Left lobe of liver (tissue), 2 donors: ENCODE data around the gene UCP3. TPM values are rescaled to one million over a fixed set of nuclear protein-coding genes. Genes with fewer than 3 reads are reported as not detected.
A peak's percentile ranks its signal among the peaks of the same experiment; 100 is the strongest.

Source experiments
- ATAC-seq: fragments of 200-7000 bp; cut with Tn5 transposase; one replicate; pipeline ENCODE4 v1.9.1; 2020; ENCODE audit warnings: mild to moderate bottlenecking, moderate library complexity
- DNase-seq: peaks from one replicate; pipeline ENCODE4 v3.0.0-alpha.2; 2020; ENCODE audit warnings: low spot score
- total RNA-seq: library from RNA; stranded (reverse); gene quantifications from one replicate; pipeline ENCODE4 v1.2.1, GENCODE V29; 2021
- donor health status: DM: no; HTN: no; CAD: no; lungs with moderate emphysema.
- donor health status: DM: no; HTN: yes; CAD: no.

Gene UCP3
- 0.58 TPM for total RNA-seq

GRCh38 chr11:74008373-74009229 is at the start of gene UCP3:
UCP3 (minus strand) TSS chr11:74009085; CDS start chr11:74007042, 2,043 bp downstream.
- DNase-seq (no peak), ATAC-seq (no peak)

DNA sequence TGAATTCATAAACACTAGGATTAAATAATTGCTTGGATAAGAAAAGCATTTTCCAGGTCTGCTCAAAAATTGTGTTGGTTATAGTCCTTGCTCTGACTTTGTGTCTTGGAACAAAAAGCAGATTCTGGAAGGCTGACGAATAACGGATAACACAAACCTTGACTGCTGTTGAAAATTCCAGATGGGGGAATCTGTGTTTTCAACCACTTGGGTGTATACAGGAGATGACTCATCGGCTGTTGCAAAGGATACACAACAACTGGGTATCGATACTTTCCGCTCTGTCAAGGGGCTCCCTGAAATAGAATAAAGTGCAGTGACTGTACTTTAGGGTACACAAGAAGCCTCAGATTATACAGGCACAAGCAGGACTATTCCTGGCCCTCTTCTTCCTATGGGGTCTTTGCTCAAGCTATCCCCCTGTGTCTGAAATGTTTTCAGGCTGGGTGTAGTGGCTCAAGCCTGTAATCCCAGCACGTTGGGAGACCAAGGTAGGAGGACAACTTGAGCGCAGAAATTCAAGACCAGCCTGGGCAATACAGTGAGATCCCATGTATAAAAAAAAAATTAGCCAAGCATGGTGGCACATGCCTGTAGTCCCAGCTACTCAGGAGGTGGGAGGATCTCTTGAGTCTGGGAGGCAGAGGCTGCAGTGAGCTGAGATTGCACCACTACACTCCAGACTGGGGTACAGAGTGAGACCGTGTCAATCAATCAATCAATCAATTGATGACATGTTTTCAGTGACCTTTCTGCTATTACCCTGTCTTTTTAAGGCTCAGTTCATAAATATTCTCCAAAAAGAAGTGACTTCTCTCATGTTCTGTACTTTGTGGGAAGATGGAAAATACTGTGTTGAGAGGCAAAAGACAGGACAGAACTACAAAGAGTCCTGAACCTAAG is 48.6 kb upstream of the UCP3 start:
- no peak for DNase-seq
- no peak for ATAC-seq

DNA sequence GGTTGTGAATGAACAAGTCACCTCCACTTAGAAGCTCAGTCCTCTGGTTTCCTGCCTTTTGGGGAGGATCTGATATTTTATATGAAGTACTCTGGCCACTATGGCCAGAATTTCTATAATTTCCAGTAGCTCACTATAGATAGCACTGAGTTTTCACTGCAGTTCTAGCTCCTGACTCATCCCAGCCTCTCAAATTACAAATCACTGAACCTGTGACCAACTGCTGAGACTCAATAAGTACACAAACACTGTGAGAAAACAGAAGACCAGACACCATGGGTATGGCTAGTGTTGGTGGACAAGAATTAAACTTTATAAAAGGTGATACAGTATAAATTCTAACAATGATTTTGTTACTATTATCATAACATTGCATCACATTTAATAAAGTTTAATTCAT is 47.1 kb upstream of the UCP3 start:
- ATAC-seq (no peak), DNase-seq (no peak)

GRCh38 chr11:74050465-74050864 is 41.6 kb upstream of the UCP3 start:
- DNase-seq (no peak), ATAC-seq (no peak)

DNA sequence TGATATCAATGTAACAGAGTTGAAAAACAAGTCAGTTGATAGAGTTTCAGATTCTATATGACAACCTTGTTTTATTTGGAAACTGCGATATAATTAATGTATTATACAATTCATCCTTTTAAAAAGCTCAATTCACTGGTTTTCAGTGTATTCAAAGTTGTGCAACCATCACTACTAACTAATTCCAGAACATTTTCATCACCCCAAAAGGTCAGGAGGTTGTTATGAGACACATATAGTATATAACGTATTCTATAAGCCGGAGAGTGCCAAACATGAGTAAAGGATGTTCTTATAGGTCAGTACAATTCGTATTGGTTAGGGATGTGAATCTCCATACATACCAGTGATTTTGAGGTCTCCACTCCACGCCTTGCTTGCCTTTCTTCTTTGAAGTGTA is 40.1 kb upstream of the UCP3 start:
- DNase-seq (no peak), ATAC-seq (no peak)

- ATAC-seq (no peak), DNase-seq (no peak)
Observed at GRCh38 chr11:74044538-74044937, 35.7 kb upstream of the UCP3 start.

DNA sequence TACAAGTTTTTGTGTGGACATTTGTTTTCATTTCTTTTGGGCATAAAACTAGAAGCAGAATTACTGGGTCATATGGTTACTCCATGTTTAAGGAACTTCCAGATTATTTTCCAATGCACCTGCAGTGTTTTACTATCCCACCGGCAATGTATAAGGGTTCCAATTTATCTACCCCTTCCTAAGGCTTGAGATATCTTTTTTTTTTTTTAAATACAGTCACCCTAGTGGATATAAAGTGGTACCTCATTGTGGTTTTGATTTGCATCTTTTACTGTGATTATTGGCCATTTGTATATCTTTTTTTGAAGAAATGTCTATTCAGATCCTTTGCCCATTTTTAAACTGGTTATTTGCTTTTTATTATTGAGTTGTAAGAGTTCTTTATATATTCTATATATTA is 34.6 kb upstream of the UCP3 start:
- ATAC-seq (no peak), DNase-seq (no peak)

- ATAC-seq (no peak), DNase-seq (no peak)
Observed at GRCh38 chr11:74037309-74037708, 28.4 kb upstream of the UCP3 start.

GRCh38 chr11:74035264-74035663 is 26.4 kb upstream of the UCP3 start:
- ATAC-seq (no peak), DNase-seq (no peak)

GRCh38 chr11:74033046-74033445 is 24.2 kb upstream of the UCP3 start:
- no peak for ATAC-seq
- no peak for DNase-seq

DNA sequence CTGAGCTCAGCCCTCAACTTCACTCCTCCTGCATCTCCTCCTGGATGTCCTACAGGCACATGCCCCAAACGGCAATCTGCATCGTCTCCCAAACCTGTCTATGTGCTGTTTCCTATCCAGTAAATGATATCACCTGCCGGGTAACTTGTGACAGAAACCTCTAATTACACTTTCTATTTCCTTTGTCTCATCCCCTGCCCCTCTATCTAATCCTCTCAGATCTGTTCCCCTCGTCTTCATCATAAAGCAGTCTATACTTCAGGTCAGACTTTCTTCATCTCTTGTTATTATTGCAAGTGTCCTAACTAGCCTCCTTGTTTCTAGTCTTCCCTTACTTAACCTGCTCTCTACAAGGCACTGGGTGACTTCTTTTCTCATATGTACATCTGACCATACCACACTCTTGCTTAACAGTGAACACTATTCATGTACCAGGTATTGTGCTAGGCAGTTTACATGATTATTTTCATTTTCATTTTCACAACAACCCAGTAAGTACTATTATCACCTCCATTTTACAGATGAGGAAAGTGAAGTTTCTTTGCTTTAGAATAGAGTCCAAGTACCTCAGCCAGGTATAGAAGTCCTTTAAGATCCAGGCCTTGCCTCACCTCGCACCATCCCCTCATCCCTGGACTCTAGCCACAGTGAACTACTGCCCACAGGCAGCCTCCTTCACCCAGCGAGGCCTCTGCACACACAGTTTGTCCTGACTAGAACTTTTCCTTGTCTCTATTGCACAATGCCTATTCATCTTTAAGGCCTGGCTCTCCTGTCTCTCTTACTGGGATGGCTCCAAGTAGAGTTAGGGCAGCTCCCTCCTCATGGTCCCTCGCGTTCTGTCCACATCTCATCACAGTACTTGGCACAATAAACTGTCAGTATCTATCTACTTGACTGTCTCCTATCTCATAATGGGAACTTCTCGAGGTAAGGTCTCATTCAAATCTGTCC is 22.1 kb upstream of the UCP3 start:
- ATAC-seq: no peak
- DNase-seq: no peak

- DNase-seq (no peak), ATAC-seq (no peak)
Observed at GRCh38 chr11:74025467-74026166, 16.7 kb upstream of the UCP3 start.

DNA sequence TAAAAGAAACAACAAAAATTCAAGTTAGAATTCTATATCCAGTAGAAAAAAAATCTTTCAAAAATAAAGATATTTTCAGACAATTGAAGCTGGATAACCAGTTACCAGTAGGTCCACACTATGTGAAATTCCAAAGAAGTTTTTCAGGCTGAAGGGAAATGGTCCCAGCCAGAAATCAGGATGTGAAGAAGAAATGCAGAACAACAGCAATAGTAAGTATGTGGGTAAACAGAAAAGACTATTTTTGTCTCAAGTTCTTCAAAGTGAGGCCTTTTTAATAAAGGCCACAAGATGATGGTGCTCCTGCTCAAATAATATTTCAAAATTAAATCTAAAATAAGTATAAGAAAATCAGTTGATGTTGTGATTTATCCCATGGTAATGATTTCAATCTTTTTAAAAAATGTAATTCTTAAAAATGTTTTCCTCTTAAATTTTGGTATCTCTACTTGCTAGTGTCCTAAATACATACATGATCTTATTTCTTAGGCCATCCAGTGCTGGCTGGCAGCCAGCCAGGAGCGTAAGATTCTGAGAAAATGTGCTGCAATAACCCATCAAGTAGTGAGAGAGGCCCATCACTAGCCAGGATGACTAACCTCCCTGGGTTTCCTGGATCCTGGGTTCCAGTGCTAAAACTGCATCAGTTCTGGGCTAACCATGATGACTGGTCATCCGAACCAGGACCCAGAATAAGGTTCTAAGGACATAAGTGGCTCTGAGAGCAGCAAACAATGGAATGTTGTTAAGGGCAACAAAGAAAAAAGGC is 15.6 kb upstream of the UCP3 start:
- ATAC-seq (no peak), DNase-seq (no peak)

- DNase-seq (no peak), ATAC-seq (no peak)
Observed at GRCh38 chr11:74023276-74023675, 14.4 kb upstream of the UCP3 start.

- no peak for DNase-seq
- no peak for ATAC-seq
Observed at GRCh38 chr11:74022546-74022945, 13.7 kb upstream of the UCP3 start.

- ATAC-seq (no peak), DNase-seq (no peak)
Observed at GRCh38 chr11:74021998-74022397, 13.1 kb upstream of the UCP3 start.

- no peak for ATAC-seq
Observed at GRCh38 chr11:74020539-74020938, 11.7 kb upstream of the UCP3 start.

DNA sequence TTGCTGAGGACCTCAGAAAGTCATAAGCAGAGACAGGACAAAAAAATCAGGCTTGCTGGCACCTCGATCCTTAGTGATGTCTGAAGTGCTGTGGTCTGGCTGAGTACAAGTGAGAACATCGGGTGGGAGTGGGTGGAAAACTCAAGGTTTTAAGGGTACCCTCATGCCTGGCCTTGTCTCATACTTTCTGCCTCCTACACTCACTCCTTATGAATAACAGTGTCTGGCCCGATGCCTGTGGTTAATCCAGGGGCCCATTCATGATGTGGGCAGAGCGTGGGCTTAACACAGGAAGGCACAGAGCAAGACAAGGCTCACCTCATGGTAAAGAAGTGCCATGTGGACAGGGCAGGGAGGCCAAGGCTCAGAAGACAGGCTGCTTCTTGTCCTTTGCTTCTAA is 11.0 kb upstream of the UCP3 start:
- DNase-seq (no peak), ATAC-seq (no peak)

More at GRCh38 chr11:74020539-74020938, 11.7 kb upstream of the UCP3 start:
- DNase-seq: no peak

- peak; percentile 76 for ATAC-seq
Observed at GRCh38 chr11:74019104-74019738, 10.3 kb upstream of the UCP3 start.

More at GRCh38 chr11:74019104-74019738, 10.3 kb upstream of the UCP3 start:
- peak; percentile 85 for DNase-seq
